Measurements from ENCODE around the gene FXYD3.

- TF ChIP-seq HMG20B (CRISPR knock-in tag; conservative IDR thresholded peaks at IDR 0.05) (no peak), ARID3A (IDR thresholded peaks at IDR 0.05; ENCODE audit: low read depth, low read length) (no peak), PHF8 (CRISPR knock-in tag; IDR thresholded peaks at IDR 0.05) (no peak), ZNF772 (CRISPR knock-in tag; IDR thresholded peaks at IDR 0.05) (no peak), POLR2AphosphoS2 (IDR thresholded peaks at IDR 0.05; ENCODE audit: low read depth, low read length) (no peak), SIN3A (IDR thresholded peaks at IDR 0.05; ENCODE audit: borderline replicate concordance, low read depth, low read length) (no peak), TAF1 (CRISPR knock-in tag; IDR thresholded peaks at IDR 0.05) (no peak), ZKSCAN1 (IDR thresholded peaks at IDR 0.05; ENCODE audit: low read length) (no peak), YY1 (IDR thresholded peaks at IDR 0.05; ENCODE audit: insufficient read depth, insufficient replicate concordance, low read depth, low read length) (no peak)
Measured at GRCh38 chr19:35166100-35167063, 50.8 kb downstream of the FXYD3 start.
